Adrenal gland (tissue), 12 donors: ENCODE results near the gene GADD45G. TPM values are rescaled to one million over a fixed set of nuclear protein-coding genes. Genes with fewer than 3 reads are reported as not detected.
A peak's percentile ranks its signal among the peaks of the same experiment; 100 is the strongest.

Experiments
- DNase-seq, 7 donors: peaks; one replicate each; pipeline ENCODE4 v3.0.0-alpha.2; 2019 to 2020
- H3K27ac ChIP-seq, 5 donors: fragments of 200-600 bp; sonication (generic) in 4 of 5; 1 replicate in 3 of 5; 2 replicates in 2 of 5; pipeline versions ENCODE4 v1.5.1 to v1.8.0; 2016 to 2020; ENCODE audit warnings: mild to moderate bottlenecking in 1 of 5
- H3K27me3 ChIP-seq: fragments of 200-600 bp; 2 replicates; pipeline ENCODE4 v1.8.0; 2021
- H3K36me3 ChIP-seq, 2 donors: fragments of 200-600 bp; replicated peaks in 1 of 2; 1 replicate in 1 of 2; 2 replicates in 1 of 2; pipeline versions ENCODE4 v1.5.1 to v1.8.0; 2018 to 2022
- H3K4me1 ChIP-seq, 2 donors: fragments of 200-600 bp; replicated peaks in 1 of 2; 1 replicate in 1 of 2; 2 replicates in 1 of 2; pipeline versions ENCODE4 v1.5.1 to v1.8.0; 2018 to 2021
- H3K4me3 ChIP-seq, 4 donors: fragments of 200-600 bp; sonication (generic) in 3 of 4; one replicate each; pipeline ENCODE4 v1.5.1; 2016 to 2018
- H3K9me3 ChIP-seq, 3 donors: fragments of 200-600 bp; sonication (generic) in 1 of 3; replicated peaks in 1 of 3; 1 replicate in 2 of 3; 2 replicates in 1 of 3; pipeline versions ENCODE4 v1.5.1 to v1.8.0; 2016 to 2021
- POLR2A ChIP-seq, 2 donors: fragments of 450-650 bp; IDR thresholded peaks; one replicate each; pipeline ENCODE4 v1.6.1; 2017; ENCODE audit warnings: antibody characterized with exemption in 2 of 2, mild to moderate bottlenecking in 2 of 2, moderate library complexity in 1 of 2
- WGBS, 4 donors: extraction: QIAGEN DNeasy Blood & Tissue Kit in 2 of 4; methylation state at CpG; one replicate each; pipeline versions ENCODE4 v1.1.5 to v1.1.7; 2013 to 2017; 5-methylcytosine and 5-hydroxymethylcytosine counted together
- intact Hi-C, 2 donors: fragments of 100-400 bp; cut with DNase I; formaldehyde crosslinking; loops; one replicate each; pipeline versions ENCODE4 v1.14.1 to v1.15.0; 2022 to 2023
- polyA plus RNA-seq, 3 donors: library from polyadenylated mRNA; stranded (reverse); fragments of 200-250 nt in 2 of 3; fragments of 350-450 nt in 1 of 3; fragmentation: Illumina TruSeq in 1 of 3; extraction: RNeasy Lipid Tissue Mini Kit (QIAGEN cat#74804) in 1 of 3; gene quantifications; one replicate each; pipeline ENCODE4 v1.2.3, GENCODE V29; 2013 to 2014
- total RNA-seq, 9 donors: library from RNA; depleted of rRNA in 4 of 9; stranded (reverse); fragments of >200 nt in 4 of 9; fragments of 120-200 nt in 1 of 9; fragmentation: NEBNext Ultra II Directional in 1 of 9; extraction: Animal tissue kit (Norgen Biotek cat#: 25700) in 1 of 9; gene quantifications; one replicate each; pipeline versions ENCODE4 v1.1.0 to v1.2.4, GENCODE V29; 2013 to 2023
- TF ChIP-seq, protein P1 (sequence below), 6 experiments: fragments of 450-650 bp in 4 of 6; fragments of 200-600 bp in 2 of 6; sonication (generic) in 1 of 6; IDR thresholded peaks; 1 replicate in 5 of 6; 2 replicates in 1 of 6; pipeline versions ENCODE4 v1.5.1 to v1.8.0; 2016 to 2021; ENCODE audit warnings: antibody characterized with exemption in 6 of 6, mild to moderate bottlenecking in 2 of 6, moderate library complexity in 1 of 6
- donor health status: healthy with polysubstance abuse.
- donor health status: Bipolar disorder and iron deficiency.
- donor health status: DM: yes; HTN: yes; CAD: no.
- donor health status: DM: no; HTN: no; CAD: no.
- donor health status: DM: no; HTN: no; CAD: no.
- donor health status: DM: yes; HTN: yes; CAD: no.

GADD45G gene
- total and polyA plus RNA-seq, 12 donors: 3.3 to 294 (median 93.3) TPM

DNA sequence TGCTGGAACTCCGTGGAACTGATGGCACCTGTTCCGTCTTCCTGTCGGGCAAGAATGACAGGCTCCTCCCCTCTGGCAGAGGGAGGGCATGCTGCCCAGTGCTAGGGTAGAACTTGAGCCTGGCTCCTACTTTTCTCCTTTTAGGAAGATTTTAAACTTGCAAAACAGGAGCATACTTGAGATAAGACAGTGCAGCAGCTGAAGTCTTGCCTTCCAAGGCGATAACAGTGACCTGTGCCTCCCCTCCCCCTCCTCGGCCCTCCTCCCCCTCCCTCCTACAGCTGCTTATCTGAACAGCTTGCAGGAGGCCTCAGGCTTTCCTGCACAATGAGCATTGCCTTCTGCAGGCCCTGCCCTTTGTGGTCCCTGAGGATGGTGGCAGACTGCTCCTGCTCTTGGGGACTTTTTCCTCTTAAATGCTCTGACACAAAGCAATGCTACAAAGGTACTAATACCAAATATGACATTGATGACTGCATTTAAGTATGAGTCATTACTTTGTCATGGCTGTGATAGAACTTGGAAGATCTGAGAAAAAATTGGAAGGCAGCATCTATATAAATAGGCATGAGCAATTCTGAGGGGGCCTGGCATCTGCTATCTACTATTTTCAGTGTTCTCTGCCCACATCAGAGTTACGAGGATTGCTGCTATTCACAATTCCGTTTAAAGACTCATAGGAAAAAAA lies 2.0 kb downstream of the GADD45G start:
- no peaks in the 10 kb centered on the region for H3K9me3 ChIP-seq
- peaks cover 0 to 10% of the 10 kb centered on the region in 2 donors for H3K36me3 ChIP-seq
- WGBS, 4 donors: 14 to 20% (median 14%) methylated on average over 7 of the region's 7 CpGs
- peak overlapping the region; percentile 66 to 99 (median 96) for H3K27ac ChIP-seq
- no peaks in the 10 kb centered on the region for H3K27me3 ChIP-seq
- H3K4me3 ChIP-seq: peak overlapping the region in 2 of 4 donors; percentile 80 to 95
- intact Hi-C loops: loop anchor here (5.0 to 10.0 kb wide), 3 partner anchors 198 to 388 kb away; no protein-coding TSS in a partner anchor
- peaks cover 18 to 35% of the 10 kb centered on the region in 2 donors for H3K4me1 ChIP-seq
- DNase-seq: peak; percentile 58 to 83 (median 66)
- peak in 1 of 2 donors; percentile 48 for TF ChIP-seq POLR2A (IDR thresholded peaks at IDR 0.05)
- TF ChIP-seq, protein P1, sequence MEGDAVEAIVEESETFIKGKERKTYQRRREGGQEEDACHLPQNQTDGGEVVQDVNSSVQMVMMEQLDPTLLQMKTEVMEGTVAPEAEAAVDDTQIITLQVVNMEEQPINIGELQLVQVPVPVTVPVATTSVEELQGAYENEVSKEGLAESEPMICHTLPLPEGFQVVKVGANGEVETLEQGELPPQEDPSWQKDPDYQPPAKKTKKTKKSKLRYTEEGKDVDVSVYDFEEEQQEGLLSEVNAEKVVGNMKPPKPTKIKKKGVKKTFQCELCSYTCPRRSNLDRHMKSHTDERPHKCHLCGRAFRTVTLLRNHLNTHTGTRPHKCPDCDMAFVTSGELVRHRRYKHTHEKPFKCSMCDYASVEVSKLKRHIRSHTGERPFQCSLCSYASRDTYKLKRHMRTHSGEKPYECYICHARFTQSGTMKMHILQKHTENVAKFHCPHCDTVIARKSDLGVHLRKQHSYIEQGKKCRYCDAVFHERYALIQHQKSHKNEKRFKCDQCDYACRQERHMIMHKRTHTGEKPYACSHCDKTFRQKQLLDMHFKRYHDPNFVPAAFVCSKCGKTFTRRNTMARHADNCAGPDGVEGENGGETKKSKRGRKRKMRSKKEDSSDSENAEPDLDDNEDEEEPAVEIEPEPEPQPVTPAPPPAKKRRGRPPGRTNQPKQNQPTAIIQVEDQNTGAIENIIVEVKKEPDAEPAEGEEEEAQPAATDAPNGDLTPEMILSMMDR (IDR thresholded peaks at IDR 0.05): no peak

DNA sequence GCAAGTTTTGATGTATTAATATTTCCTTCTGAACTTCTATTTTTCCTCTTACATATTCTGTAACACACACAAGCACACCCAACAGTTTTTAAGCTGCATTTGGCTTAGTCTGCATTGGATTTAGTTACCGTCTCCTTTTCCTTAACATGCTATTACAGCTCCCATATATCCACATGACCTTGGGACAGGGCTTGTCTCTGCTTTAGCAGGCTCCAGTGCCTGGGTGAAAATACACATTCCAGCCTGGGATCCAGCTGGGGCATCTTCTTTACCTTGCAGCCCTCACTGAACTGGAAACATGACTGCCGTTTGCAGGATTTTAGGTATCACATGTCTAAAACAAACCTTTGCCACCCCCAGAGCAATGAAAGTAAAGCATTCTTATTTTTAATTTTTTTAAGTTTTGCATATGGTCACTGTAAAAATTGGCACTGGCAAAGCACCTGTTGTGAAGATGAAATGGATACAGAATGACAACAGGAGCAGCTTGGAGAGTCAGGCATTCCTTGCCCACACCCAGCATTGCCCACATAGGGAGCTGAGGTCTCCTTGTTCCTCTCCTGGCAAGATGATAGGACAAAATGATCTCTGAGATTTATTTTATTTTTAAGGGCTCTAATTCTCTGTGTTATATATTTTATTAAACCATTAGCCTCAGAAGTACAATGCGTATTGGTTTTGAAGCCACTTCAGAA lies 4.0 kb downstream of the GADD45G start:
- intact Hi-C loops: loop anchor here (5.0 to 10.0 kb wide), 3 partner anchors 196 to 386 kb away; no protein-coding TSS in a partner anchor
- H3K4me1 ChIP-seq: peaks cover 14 to 25% of the 10 kb centered on the region in 2 donors
- H3K27me3 ChIP-seq: no peaks in the 10 kb centered on the region
- no peak overlapping the region for H3K4me3 ChIP-seq
- WGBS, 4 donors: 67 to 75% (median 68%) methylated on average over 3 of the region's 3 CpGs
- no peaks in the 10 kb centered on the region for H3K9me3 ChIP-seq
- no peak for DNase-seq
- TF ChIP-seq, protein P1 (IDR thresholded peaks at IDR 0.05): no peak
- no peak for TF ChIP-seq POLR2A (IDR thresholded peaks at IDR 0.05)
- H3K27ac ChIP-seq: peak overlapping the region in 1 of 5 donors; percentile 99
- H3K36me3 ChIP-seq: peaks cover 0 to 10% of the 10 kb centered on the region in 2 donors

DNA sequence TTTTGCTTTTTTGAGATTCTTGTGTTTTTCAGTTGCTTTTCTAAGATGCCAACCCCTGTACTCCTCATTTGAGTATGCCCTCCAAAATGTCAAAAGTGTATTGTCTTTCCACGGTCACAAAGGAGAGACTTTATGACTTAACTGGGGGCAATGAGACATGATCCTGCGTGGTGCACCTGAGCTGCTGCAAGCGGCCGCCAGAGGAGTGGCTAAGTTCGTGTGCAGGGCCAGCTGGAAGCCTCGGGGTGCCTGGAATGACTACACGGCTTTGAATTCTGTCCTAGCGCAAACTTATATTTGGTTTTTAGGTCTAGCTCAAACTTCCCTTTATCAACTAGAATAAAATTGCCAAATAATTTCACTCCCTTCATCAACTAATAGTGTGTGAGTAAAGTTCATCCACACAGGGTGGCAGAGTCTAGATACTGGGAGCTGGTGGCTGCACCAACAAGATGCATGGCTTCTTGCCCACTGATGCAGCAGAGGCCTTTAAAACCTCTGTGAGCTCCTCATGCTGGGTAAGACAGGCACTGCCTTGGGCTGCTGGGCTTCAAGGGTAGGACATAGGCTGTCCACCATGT lies 4.7 kb downstream of the GADD45G start:
- whole genome bisulfite sequencing, 4 donors: 89 to 92% (median 90%) methylated on average over 8 of the region's 8 CpGs
- Histone ChIP-seq H3K4me1 (peaks cover 14 to 18% of the 10 kb centered on the region in 2 donors), H3K9me3 (no peaks in the 10 kb centered on the region), H3K36me3 (peaks cover 0 to 10% of the 10 kb centered on the region in 2 donors), H3K27me3 (no peaks in the 10 kb centered on the region), H3K27ac (peak overlapping the region in 1 of 5 donors; percentile 37), H3K4me3 (no peak overlapping the region)
- no peak for DNase-seq
- TF ChIP-seq, protein P1 (IDR thresholded peaks at IDR 0.05): no peak
- no peak for TF ChIP-seq POLR2A (IDR thresholded peaks at IDR 0.05)
- intact Hi-C loops: loop anchor here (5.0 to 10.0 kb wide), 3 partner anchors 195 to 385 kb away; no protein-coding TSS in a partner anchor

DNA sequence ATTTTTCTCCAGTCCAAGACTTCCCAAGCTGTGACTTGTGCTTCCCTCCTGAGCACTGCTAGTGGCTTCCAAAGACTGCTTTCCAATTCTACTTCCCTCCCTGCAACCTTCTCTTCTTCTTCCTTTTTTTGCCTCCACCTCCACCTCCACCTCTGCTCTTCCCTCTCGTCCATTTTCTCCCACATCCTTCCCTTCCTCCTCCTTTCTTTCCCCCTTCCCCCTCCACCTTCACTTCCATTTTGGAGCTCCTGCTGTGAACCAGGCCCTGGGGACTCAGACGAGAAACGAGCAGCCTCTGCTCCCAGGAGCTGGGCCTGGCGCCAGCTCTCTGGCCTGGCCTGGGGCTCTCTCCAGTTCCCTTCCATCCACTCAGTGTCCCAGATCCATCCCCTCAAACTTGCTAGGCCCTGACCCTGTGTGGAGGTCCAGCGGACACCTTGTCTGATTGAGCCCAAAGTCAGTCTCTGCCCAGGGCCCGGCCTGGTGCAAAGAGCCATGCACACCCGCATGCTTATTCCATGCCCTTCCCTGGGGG lies 5.6 kb downstream of the GADD45G start:
- Histone ChIP-seq H3K36me3 (peaks cover 0 to 9% of the 10 kb centered on the region in 2 donors), H3K4me3 (no peak overlapping the region), H3K27me3 (no peaks in the 10 kb centered on the region), H3K4me1 (peaks cover 14 to 18% of the 10 kb centered on the region in 2 donors), H3K27ac (no peak overlapping the region), H3K9me3 (no peaks in the 10 kb centered on the region)
- 83 to 90% (median 87%) methylated on average over 6 to 7 of the region's 7 CpGs for WGBS, 4 donors
- no peak for DNase-seq
- no peak for TF ChIP-seq POLR2A (IDR thresholded peaks at IDR 0.05)
- TF ChIP-seq, protein P1 (IDR thresholded peaks at IDR 0.05): no peak
- intact Hi-C loops: no loop called here
